K562 (cell line): Measurements from ENCODE around the gene TBX19. TPM values are rescaled to one million over a fixed set of nuclear protein-coding genes. Genes with fewer than 3 reads are reported as not detected.

Source experiments
- ATAC-seq: fragments of 200-7000 bp; cut with Tn5 transposase; 3 replicates; pipeline ENCODE4 v1.9.1; 2020; ENCODE audit warnings: moderate library complexity
- BruUV-seq: library from RNA; stranded (reverse); fragments of 400-500 nt; replicated peaks from 2 replicates; lab custom pipeline; 2021; lab: Mats Ljungman, UMichigan
- CTCF ChIA-PET: fragments of 300-600 bp; formaldehyde crosslinking; extraction: SDS; loops from one replicate; lab custom pipeline; 2021; ENCODE audit warnings: low intra/inter-chr PET ratio; lab: Yijun Ruan, JAX
- POLR2A ChIA-PET: fragments of 300-600, 350-650 bp; sonication (Branson Sonifier 250); formaldehyde crosslinking; extraction: SDS; loops from one replicate; lab custom pipeline; 2021; ENCODE audit warnings: antibody characterized with exemption, inconsistent platforms; lab: Yijun Ruan, JAX
- DNase-seq, 4 experiments: peaks; one replicate each; pipeline versions ENCODE4 v3.0.0 to v3.0.0-alpha.2; 2011 to 2018; ENCODE audit warnings: low spot score in 3 of 4, mixed read lengths in 3 of 4; ENCODE audit errors: extremely low read depth in 1 of 4
- FAIRE-seq: peaks from 2 replicates; lab custom pipeline; 2011; peaks lifted over from hg19 to GRCh38; lab: Jason Lieb, UNC
- H2AFZ ChIP-seq: 2 replicates; pipeline ENCODE4 v1.6.0; 2011; ENCODE audit warnings: low read depth, low read length, control low read depth, inconsistent platforms
- H3K27ac ChIP-seq: fragments of 200-600 bp; 3 replicates; pipeline ENCODE4 v1.8.0; 2011; ENCODE audit warnings: low read depth, mild to moderate bottlenecking, control low read depth, inconsistent platforms, low read length, moderate library complexity, mixed read lengths; ENCODE audit errors: extremely low read depth
- H3K27me3 ChIP-seq, 2 experiments: fragments of 300-600 bp in 1 of 2; 2 replicates in 1 of 2; 3 replicates in 1 of 2; pipeline versions ENCODE4 v1.6.0 to v1.8.0; 2011; ENCODE audit warnings: inconsistent platforms in 2 of 2, low read length in 2 of 2, mild to moderate bottlenecking in 1 of 2, mixed read lengths in 1 of 2, moderate library complexity in 1 of 2; ENCODE audit not compliant: control insufficient read depth in 2 of 2, insufficient read depth in 2 of 2
- H3K36me3 ChIP-seq: fragments of 300-600 bp; 3 replicates; pipeline ENCODE4 v1.8.0; 2011; ENCODE audit warnings: mild to moderate bottlenecking, low read length, inconsistent platforms; ENCODE audit not compliant: control insufficient read depth, insufficient read depth
- H3K4me1 ChIP-seq, 2 experiments: fragments of 200-600 bp in 1 of 2; replicated peaks in 1 of 2; 2 replicates in 1 of 2; 3 replicates in 1 of 2; pipeline versions ENCODE4 v1.5.1 to v1.8.0; 2011; ENCODE audit warnings: inconsistent platforms in 2 of 2, low read length in 2 of 2, mild to moderate bottlenecking in 1 of 2, mixed read lengths in 1 of 2, moderate library complexity in 1 of 2; ENCODE audit not compliant: control insufficient read depth in 2 of 2, insufficient read depth in 2 of 2
- H3K4me2 ChIP-seq: 2 replicates; pipeline ENCODE4 v1.6.1; 2011; ENCODE audit warnings: low read length, control low read depth, inconsistent platforms, mixed read lengths; ENCODE audit not compliant: insufficient read depth
- H3K4me3 ChIP-seq: fragments of 200-600 bp; sonication (generic), shearing (Covaris generic); 2 replicates; pipeline ENCODE4 v1.5.1; 2016; ENCODE audit warnings: control low read depth, inconsistent platforms
- H3K79me2 ChIP-seq: fragments of 200-600 bp; 3 replicates; pipeline ENCODE4 v1.8.0; 2011; ENCODE audit warnings: low read length, inconsistent platforms; ENCODE audit not compliant: control insufficient read depth, insufficient read depth
- H3K9ac ChIP-seq, 2 experiments: 2 replicates each; pipeline versions ENCODE4 v1.6.0 to v1.6.1; 2011; ENCODE audit warnings: low read depth in 2 of 2, low read length in 2 of 2, control low read depth in 1 of 2, inconsistent platforms in 1 of 2, mild to moderate bottlenecking in 1 of 2, mixed read lengths in 1 of 2; ENCODE audit not compliant: insufficient read depth in 1 of 2
- H3K9me1 ChIP-seq: one replicate; pipeline ENCODE4 v1.6.0; 2011; ENCODE audit warnings: inconsistent platforms, mild to moderate bottlenecking, low read length, moderate library complexity; ENCODE audit not compliant: control insufficient read depth, insufficient read depth
- H3K9me3 ChIP-seq: replicated peaks from 2 replicates; pipeline ENCODE4 v1.5.1; 2011; ENCODE audit warnings: low read depth, low read length, inconsistent platforms; ENCODE audit not compliant: control insufficient read depth, insufficient read depth
- H4K20me1 ChIP-seq: replicated peaks from 2 replicates; pipeline ENCODE4 v1.6.1; 2011; ENCODE audit warnings: low read length, inconsistent platforms, mixed read lengths; ENCODE audit not compliant: control insufficient read depth, insufficient read depth
- FOSL1 ChIP-seq: fragments of 200-800 bp; sonication (Bioruptor generic); conservative IDR thresholded peaks from 2 replicates; pipeline ENCODE4 v1.6.1; 2016; ENCODE audit warnings: missing genetic modification characterization, missing compliant biosample characterization
- FOXK1 ChIP-seq: sonication (generic); formaldehyde crosslinking; IDR thresholded peaks from 2 replicates; pipeline ENCODE4 v1.8.0; 2022; ENCODE audit warnings: missing genetic modification reagents, mild to moderate bottlenecking, borderline replicate concordance
- IRF2 ChIP-seq: sonication (generic); formaldehyde crosslinking; IDR thresholded peaks from 2 replicates; pipeline ENCODE4 v1.8.1; 2022; ENCODE audit warnings: mild to moderate bottlenecking, missing genetic modification reagents
- KDM4B ChIP-seq, 2 experiments: fragments of 450-650 bp in 1 of 2; sonication (generic) in 1 of 2; IDR thresholded peaks; 2 replicates each; pipeline ENCODE4 v1.6.1; 2016 to 2017; ENCODE audit warnings: borderline replicate concordance in 2 of 2, antibody characterized with exemption in 1 of 2, low read depth in 1 of 2, mild to moderate bottlenecking in 1 of 2
- NFIX ChIP-seq: fragments of 250-450 bp; sonication (Bioruptor Pico); IDR thresholded peaks from 2 replicates; pipeline ENCODE4 v1.4.0; 2020; ENCODE audit warnings: low read depth, mild to moderate bottlenecking, moderate library complexity
- TOE1 ChIP-seq, 2 experiments: fragments of 450-650 bp in 1 of 2; sonication (generic) in 1 of 2; formaldehyde crosslinking in 1 of 2; IDR thresholded peaks; 2 replicates each; pipeline versions ENCODE4 v1.7.1 to v1.8.0; 2016 to 2022; ENCODE audit warnings: borderline replicate concordance in 2 of 2, mild to moderate bottlenecking in 2 of 2, antibody characterized with exemption in 1 of 2, inconsistent platforms in 1 of 2, low read depth in 1 of 2, missing genetic modification reagents in 1 of 2, moderate library complexity in 1 of 2
- U2AF2 ChIP-seq: fragments of 200-400 bp; formaldehyde crosslinking; optimal IDR thresholded peaks from 2 replicates; pipeline ENCODE3; 2017; ENCODE audit warnings: low read depth, mild to moderate bottlenecking, low read length
- ZNF717 ChIP-seq: fragments of 250-450 bp; sonication (Bioruptor Pico); IDR thresholded peaks from 2 replicates; pipeline ENCODE4 v1.5.0; 2021
- ZNF778 ChIP-seq: fragments of 450-650 bp; formaldehyde crosslinking; IDR thresholded peaks from 2 replicates; pipeline ENCODE4 v1.4.0; 2020; ENCODE audit warnings: mild to moderate bottlenecking, moderate library complexity
- WGBS: fragments of 100-300 bp; shearing (Covaris generic); methylation state at CpG from one replicate; pipeline ENCODE4 v1.1.6; 2016; ENCODE audit warnings: low coverage, mixed read lengths; ENCODE audit not compliant: insufficient coverage; ENCODE audit errors: missing lambda C conversion rate; 5-methylcytosine and 5-hydroxymethylcytosine counted together
- in situ Hi-C: fragments of 300-500 bp; cut with MboI; formaldehyde crosslinking; loops from 4 replicates; pipeline ENCODE4 v1.15.0; 2018; ENCODE audit warnings: inconsistent platforms, mixed read lengths
- intact Hi-C: fragments of 100-400 bp; cut with micrococcal nuclease; formaldehyde crosslinking; loops from 2 replicates; pipeline ENCODE4 v1.14.2; 2022
- polyA plus RNA-seq, 8 experiments: library from polyadenylated mRNA; depleted of rRNA in 4 of 8; stranded (reverse) in 5 of 8; unstranded in 3 of 8; fragments of >200 nt; fragmentation: Nextera tagmentation in 2 of 8; fragmentation: Illumina TruSeq in 1 of 8; extraction: Ambion mirVana in 2 of 8; extraction: Trizol in 1 of 8; gene quantifications; 2 replicates each; pipeline versions ENCODE4 v1.2.1 to v1.2.3, GENCODE V29; 2011 to 2014; ENCODE audit warnings: inconsistent platforms in 1 of 8, missing spikeins in 1 of 8
- total RNA-seq, 7 experiments: library from RNA; depleted of rRNA in 6 of 7; stranded (reverse); fragments of >200 nt in 6 of 7; fragmentation: Illumina TruSeq in 2 of 7; extraction: Trizol in 2 of 7; gene quantifications; 2 replicates each; pipeline versions ENCODE4 v1.2.1 to v1.2.3, GENCODE V29; 2011 to 2021; ENCODE audit warnings: low replicate concordance in 1 of 7
- TF ChIP-seq, protein P1 (sequence below): sonication (generic); formaldehyde crosslinking; IDR thresholded peaks from 2 replicates; pipeline ENCODE4 v1.8.0; 2022; ENCODE audit warnings: missing genetic modification reagents, mild to moderate bottlenecking, moderate library complexity, borderline replicate concordance
- TF ChIP-seq, protein P2 (sequence below): sonication (generic); formaldehyde crosslinking; IDR thresholded peaks from 2 replicates; pipeline ENCODE4 v1.8.0; 2022; ENCODE audit warnings: missing genetic modification reagents, mild to moderate bottlenecking, borderline replicate concordance

Gene TBX19
- total and polyA plus RNA-seq, 9 of the 15 experiments (the other 6 are each of a cell fraction or from before 2014, with no cell fraction given): 0.32 to 3.1 (median 0.95) TPM

DNA sequence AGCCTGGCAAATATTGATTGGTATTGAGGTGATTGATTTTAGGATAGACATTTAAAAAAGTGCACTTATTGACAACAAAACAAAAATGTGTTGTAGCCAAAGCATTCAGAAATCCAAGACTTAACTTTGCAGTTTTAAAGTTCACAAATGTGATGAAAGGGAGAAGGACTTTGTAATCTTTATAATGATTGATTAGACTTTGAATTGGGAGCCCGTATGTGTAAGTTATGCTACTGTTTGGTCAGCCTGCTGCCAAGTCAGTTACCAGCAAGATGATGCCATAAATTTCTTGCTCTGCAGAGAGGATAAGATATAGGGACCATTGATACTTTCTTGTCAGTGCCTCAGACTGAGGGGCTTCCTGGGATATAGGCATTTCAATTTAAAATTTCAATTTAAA lies 39.5 kb downstream of the TBX19 start (continued):
- TF ChIP-seq, protein P1, sequence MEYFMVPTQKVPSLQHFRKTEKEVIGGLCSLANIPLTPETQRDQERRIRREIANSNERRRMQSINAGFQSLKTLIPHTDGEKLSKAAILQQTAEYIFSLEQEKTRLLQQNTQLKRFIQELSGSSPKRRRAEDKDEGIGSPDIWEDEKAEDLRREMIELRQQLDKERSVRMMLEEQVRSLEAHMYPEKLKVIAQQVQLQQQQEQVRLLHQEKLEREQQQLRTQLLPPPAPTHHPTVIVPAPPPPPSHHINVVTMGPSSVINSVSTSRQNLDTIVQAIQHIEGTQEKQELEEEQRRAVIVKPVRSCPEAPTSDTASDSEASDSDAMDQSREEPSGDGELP (CRISPR knock-in tag): no peak
- TF ChIP-seq U2AF2: no peak
- TF ChIP-seq ZNF717 (CRISPR knock-in tag): no peak
- TF ChIP-seq TOE1 (IDR thresholded peaks at IDR 0.05; ENCODE audit: borderline replicate concordance): no peak
- no peak for TF ChIP-seq TOE1 (CRISPR knock-in tag; IDR thresholded peaks at IDR 0.05; ENCODE audit: borderline replicate concordance, low read depth)

DNA sequence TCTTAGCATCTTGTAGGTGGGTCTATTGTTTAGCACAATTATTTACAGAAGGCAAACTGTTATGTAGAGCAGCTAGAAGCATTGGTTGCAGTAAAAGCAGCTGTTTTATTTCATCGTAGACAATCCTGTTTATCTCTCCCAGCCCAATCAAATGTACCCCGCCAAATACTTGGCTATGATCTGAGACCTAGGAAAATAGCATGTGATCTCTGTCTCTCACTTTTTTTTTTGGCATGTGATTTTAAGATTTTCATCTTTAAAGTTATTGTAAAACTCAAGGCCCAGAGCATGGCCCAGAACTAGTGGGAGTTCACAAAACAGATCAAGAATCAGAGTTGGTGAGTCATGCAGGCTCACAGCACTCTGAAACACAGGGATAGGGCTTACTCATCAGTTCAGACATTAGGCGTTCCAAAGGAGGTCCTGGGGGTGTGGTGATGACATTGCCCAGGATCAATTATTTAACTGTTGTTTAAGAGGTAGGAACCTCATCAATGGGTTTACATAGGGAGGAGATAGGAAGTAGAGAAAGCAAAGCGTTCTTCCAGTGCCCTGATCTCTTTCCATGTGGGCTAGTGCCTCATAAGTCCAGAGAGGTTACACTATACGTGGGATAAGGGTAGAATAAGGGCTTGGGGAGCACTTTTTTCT lies 40.2 kb downstream of the TBX19 start:
- no peaks in the 10 kb centered on the region for H3K27me3 ChIP-seq
- WGBS: 15% methylated on average over 5 of the region's 5 CpGs
- intact Hi-C loops: loop anchor here (1.0 kb wide), 1 partner anchor 142 kb away; no protein-coding TSS in a partner anchor
- no peak overlapping the region for H3K27ac ChIP-seq
- CTCF ChIA-PET: interaction anchor here (0.7 to 1.6 kb wide), 2 partner anchors 85 to 236 kb away, joined by 4 to 7 read pairs; no protein-coding TSS in a partner anchor
- no peaks in the 10 kb centered on the region for H3K9me3 ChIP-seq
- peak; percentile 93 for ATAC-seq
- BruUV-seq: no TSS peak
- H4K20me1 ChIP-seq: no peaks in the 10 kb centered on the region
- H3K9ac ChIP-seq: no peak overlapping the region
- DNase-seq: peak; percentile 67 to 82 (median 72)
- H3K36me3 ChIP-seq: no peaks in the 10 kb centered on the region
- no peaks in the 10 kb centered on the region for H3K9me1 ChIP-seq
- in situ Hi-C loops: no loop called here
- FAIRE-seq: peak; percentile 95
- no peaks in the 10 kb centered on the region for H3K79me2 ChIP-seq
- peaks cover 0 to 9% of the 10 kb centered on the region in 2 experiments; a peak in 3 of 5 replicates for H3K4me1 ChIP-seq
- H3K4me3 ChIP-seq: no peak overlapping the region
- no peak overlapping the region for H3K4me2 ChIP-seq
- no peak overlapping the region for H2AFZ ChIP-seq
- POLR2A ChIA-PET: interaction anchor here (1.2 kb wide), 1 partner anchor 9 kb away, joined by 3 read pairs; no protein-coding TSS in a partner anchor
- TF ChIP-seq KDM4B (IDR thresholded peaks at IDR 0.05; ENCODE audit: borderline replicate concordance in 2 of 2, low read depth in 1 of 2) (no peak), FOSL1 (tag) (peak; percentile 97), FOXK1 (no peak), IRF2 (CRISPR knock-in tag) (no peak), ZNF778 (no peak), NFIX (no peak)
- TF ChIP-seq, protein P2, sequence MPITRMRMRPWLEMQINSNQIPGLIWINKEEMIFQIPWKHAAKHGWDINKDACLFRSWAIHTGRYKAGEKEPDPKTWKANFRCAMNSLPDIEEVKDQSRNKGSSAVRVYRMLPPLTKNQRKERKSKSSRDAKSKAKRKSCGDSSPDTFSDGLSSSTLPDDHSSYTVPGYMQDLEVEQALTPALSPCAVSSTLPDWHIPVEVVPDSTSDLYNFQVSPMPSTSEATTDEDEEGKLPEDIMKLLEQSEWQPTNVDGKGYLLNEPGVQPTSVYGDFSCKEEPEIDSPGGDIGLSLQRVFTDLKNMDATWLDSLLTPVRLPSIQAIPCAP (CRISPR knock-in tag): no peak
